Stomach smooth muscle (tissue), 2 donors: ENCODE results near the gene EXOSC1.

Experiments used
- H3K27ac ChIP-seq: one replicate; pipeline ENCODE4 v1.7.0; 2013; ENCODE audit warnings: mild to moderate bottlenecking, low read length, inconsistent platforms
- H3K27me3 ChIP-seq, 2 donors: one replicate each; pipeline ENCODE4 v1.7.0; 2013; ENCODE audit warnings: low read length in 2 of 2; ENCODE audit not compliant: insufficient read depth in 2 of 2, control insufficient read depth in 1 of 2
- H3K36me3 ChIP-seq, 2 donors: one replicate each; pipeline ENCODE4 v1.7.0; 2013; ENCODE audit warnings: low read length in 2 of 2; ENCODE audit not compliant: control insufficient read depth in 2 of 2, insufficient read depth in 2 of 2
- H3K4me1 ChIP-seq: one replicate; pipeline ENCODE4 v1.7.0; 2013; ENCODE audit warnings: low read length; ENCODE audit not compliant: control insufficient read depth, insufficient read depth
- H3K4me3 ChIP-seq, 2 donors: one replicate each; pipeline ENCODE4 v1.7.0; 2013; ENCODE audit warnings: low read length in 2 of 2
- H3K9ac ChIP-seq, 2 donors: one replicate each; pipeline ENCODE4 v1.7.0; 2013; ENCODE audit warnings: low read length in 2 of 2, mild to moderate bottlenecking in 1 of 2
- H3K9me3 ChIP-seq, 2 donors: one replicate each; pipeline ENCODE4 v1.7.0; 2013; ENCODE audit warnings: low read length in 2 of 2; ENCODE audit not compliant: control insufficient read depth in 2 of 2
- donor health status: healthy.
- donor health status: Pancreatic carcinoma.

The EXOSC1 gene

DNA sequence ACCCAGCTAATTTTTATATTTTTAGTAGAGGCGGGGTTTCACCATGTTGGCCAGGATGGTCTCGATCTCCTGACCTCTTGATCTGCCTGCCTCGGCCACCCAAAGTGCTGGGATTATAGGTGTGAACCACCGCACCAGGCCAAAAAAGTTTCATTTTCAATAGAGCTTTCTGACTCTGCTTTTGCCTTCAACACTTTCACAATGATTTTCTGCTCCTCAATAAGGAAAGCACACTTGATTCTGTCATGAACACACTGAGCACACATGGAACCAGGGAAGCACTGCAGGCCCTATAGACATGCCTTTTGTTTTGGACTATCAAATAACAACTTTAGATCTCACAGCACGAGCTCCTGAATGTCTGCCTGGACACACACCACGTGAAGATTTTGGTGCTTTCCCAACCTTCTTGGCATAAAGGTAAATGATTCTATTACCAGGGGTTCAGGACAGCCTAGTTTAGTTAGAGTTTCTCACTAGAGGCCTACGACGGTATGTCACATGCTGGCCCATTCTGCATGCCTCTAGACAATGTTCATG, 52.7 kb downstream of the EXOSC1 start:
- Histone ChIP-seq H3K4me3 (no peak overlapping the region), H3K27ac (no peak overlapping the region), H3K27me3 (no peaks in the 10 kb centered on the region), H3K9me3 (no peaks in the 10 kb centered on the region), H3K4me1 (no peaks in the 10 kb centered on the region), H3K36me3 (peaks cover 29 to 37% of the 10 kb centered on the region in 2 donors), H3K9ac (no peak overlapping the region)

DNA sequence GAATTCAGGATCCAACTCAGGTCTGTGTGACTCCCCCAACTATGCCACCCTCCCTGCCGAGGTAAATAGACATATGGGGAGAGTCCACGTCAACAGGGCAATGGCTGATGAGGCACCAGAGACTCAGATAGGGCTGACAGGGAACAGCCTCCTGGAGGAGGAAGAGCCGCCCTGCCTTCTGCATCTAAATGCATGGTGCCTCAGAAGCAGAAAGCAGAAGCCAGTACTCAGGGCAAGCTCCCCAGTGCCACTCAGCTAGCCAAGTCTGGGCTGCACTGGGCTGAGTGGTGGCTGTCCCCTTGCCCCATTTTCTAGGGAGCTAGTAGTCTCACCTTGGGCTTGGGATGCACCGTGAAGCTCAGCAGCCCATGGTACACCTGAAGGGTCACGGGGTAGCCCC, 55.7 kb downstream of the EXOSC1 start:
- H3K9ac ChIP-seq, result no peak overlapping the region
- no peak overlapping the region for H3K4me3 ChIP-seq
- peaks cover 35 to 38% of the 10 kb centered on the region in 2 donors for H3K36me3 ChIP-seq
- H3K9me3 ChIP-seq, result no peaks in the 10 kb centered on the region
- H3K27me3 ChIP-seq, result no peaks in the 10 kb centered on the region
- H3K27ac ChIP-seq, result no peak overlapping the region
- no peaks in the 10 kb centered on the region for H3K4me1 ChIP-seq

DNA sequence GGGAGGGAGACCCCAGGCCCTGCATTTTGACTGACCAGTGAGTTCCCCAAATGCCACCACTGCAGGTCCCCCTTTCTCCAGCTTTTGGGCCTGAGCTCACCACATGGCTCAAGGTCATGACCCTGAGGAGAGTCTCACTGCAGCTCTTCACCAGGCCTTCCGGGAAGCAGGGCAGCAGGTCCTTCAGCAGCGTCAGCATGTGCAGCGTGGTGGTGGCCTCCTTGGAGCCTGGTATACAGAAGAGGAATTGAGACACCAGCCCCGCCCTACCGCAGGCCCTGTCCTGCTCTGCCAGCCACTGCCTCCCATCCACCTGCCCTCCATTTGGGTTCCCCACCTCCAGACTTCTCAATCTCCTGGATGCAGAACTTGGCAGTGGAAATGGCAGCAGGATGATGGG, 57.7 kb downstream of the EXOSC1 start:
- Histone ChIP-seq H3K4me1 (no peaks in the 10 kb centered on the region), H3K27me3 (no peaks in the 10 kb centered on the region), H3K27ac (no peak overlapping the region), H3K9me3 (no peaks in the 10 kb centered on the region), H3K9ac (no peak overlapping the region), H3K4me3 (no peak overlapping the region), H3K36me3 (peaks cover 31 to 32% of the 10 kb centered on the region in 2 donors)
